Ishikawa (cell line): ENCODE results near the gene TJP1.

Experiments used
- CEBPB ChIP-seq: IDR thresholded peaks from 2 replicates; pipeline ENCODE4 v1.6.1; 2012
- CREB1 ChIP-seq: IDR thresholded peaks from 2 replicates; pipeline ENCODE4 v1.6.1; 2012; ENCODE audit warnings: low read depth
- EGR1 ChIP-seq: IDR thresholded peaks from 2 replicates; pipeline ENCODE4 v1.6.1; 2012
- EP300 ChIP-seq: IDR thresholded peaks from 2 replicates; pipeline ENCODE4 v1.6.1; 2012; ENCODE audit warnings: borderline replicate concordance
- FOXM1 ChIP-seq: IDR thresholded peaks from 2 replicates; pipeline ENCODE4 v1.6.1; 2012; ENCODE audit warnings: low read depth, borderline replicate concordance
- NFIC ChIP-seq: IDR thresholded peaks from 2 replicates; pipeline ENCODE4 v1.6.1; 2012
- RAD21 ChIP-seq: IDR thresholded peaks from 2 replicates; pipeline ENCODE4 v1.6.1; 2012; ENCODE audit warnings: low read depth
- TAF1 ChIP-seq: IDR thresholded peaks from 2 replicates; pipeline ENCODE4 v1.6.1; 2012; ENCODE audit warnings: low read depth, mild to moderate bottlenecking
- TCF12 ChIP-seq: IDR thresholded peaks from 2 replicates; pipeline ENCODE4 v1.6.1; 2012; ENCODE audit warnings: low read depth
- TEAD4 ChIP-seq: IDR thresholded peaks from 2 replicates; pipeline ENCODE4 v1.6.1; 2012
- YY1 ChIP-seq: IDR thresholded peaks from 2 replicates; pipeline ENCODE4 v1.6.1; 2012; ENCODE audit warnings: low read depth
- ZBTB7A ChIP-seq: IDR thresholded peaks from 2 replicates; pipeline ENCODE4 v1.6.1; 2012; ENCODE audit warnings: low read depth
- TF ChIP-seq, protein P1 (sequence below): IDR thresholded peaks from 2 replicates; pipeline ENCODE4 v1.6.1; 2012
- TF ChIP-seq, protein P2 (sequence below): IDR thresholded peaks from 2 replicates; pipeline ENCODE4 v1.6.1; 2012; ENCODE audit warnings: low read depth, mild to moderate bottlenecking
- TF ChIP-seq, protein P3 (sequence below): IDR thresholded peaks from 2 replicates; pipeline ENCODE4 v1.6.1; 2012

The TJP1 gene

DNA sequence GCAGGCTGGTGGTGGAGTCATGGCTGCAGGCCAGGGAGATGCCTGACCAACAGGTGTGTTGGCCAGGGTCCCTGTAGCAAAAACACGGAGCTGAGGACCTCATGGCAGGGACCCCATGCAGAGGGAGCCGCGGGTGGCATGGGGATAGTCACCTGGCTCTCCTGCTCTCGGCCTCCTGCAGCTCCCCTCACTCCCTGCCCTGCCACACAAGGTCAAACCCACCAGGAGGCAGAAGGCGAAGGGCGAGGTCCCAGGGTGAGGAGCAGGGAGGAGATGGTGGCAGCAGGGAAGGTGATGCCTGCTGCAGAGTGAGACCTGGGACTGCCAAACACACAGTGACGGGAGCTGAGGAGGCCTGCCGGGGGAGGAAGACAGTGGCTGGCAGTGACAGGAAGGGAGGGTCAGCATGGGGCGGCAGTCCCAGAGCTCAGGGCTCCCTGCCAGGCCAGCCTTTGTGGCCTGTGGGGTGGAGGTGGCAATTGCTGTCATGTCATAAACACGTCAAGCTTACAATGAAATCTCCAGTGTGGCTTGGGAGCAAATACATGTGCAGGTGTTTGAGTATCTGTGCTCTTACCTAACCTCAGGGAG, 144.3 kb downstream of the TJP1 start:
- TF ChIP-seq NFIC (peak; percentile 84), RAD21 (no peak), CREB1 (no peak), TEAD4 (peak; percentile 21; the same call in 1 of the 2 replicates), EGR1 (no peak), TCF12 (peak; percentile 89), CEBPB (no peak), FOXM1 (peak; percentile 51; the same call in 1 of the 2 replicates), ZBTB7A (no peak; the same call in 1 of the 2 replicates), EP300 (peak; percentile 71), TAF1 (no peak), YY1 (no peak; the same call in 1 of the 2 replicates)
- TF ChIP-seq, protein P1, sequence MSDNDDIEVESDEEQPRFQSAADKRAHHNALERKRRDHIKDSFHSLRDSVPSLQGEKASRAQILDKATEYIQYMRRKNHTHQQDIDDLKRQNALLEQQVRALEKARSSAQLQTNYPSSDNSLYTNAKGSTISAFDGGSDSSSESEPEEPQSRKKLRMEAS: 0 out of 2 replicates have a peak, but pooled peaks have one; percentile 43
- TF ChIP-seq, protein P2, sequence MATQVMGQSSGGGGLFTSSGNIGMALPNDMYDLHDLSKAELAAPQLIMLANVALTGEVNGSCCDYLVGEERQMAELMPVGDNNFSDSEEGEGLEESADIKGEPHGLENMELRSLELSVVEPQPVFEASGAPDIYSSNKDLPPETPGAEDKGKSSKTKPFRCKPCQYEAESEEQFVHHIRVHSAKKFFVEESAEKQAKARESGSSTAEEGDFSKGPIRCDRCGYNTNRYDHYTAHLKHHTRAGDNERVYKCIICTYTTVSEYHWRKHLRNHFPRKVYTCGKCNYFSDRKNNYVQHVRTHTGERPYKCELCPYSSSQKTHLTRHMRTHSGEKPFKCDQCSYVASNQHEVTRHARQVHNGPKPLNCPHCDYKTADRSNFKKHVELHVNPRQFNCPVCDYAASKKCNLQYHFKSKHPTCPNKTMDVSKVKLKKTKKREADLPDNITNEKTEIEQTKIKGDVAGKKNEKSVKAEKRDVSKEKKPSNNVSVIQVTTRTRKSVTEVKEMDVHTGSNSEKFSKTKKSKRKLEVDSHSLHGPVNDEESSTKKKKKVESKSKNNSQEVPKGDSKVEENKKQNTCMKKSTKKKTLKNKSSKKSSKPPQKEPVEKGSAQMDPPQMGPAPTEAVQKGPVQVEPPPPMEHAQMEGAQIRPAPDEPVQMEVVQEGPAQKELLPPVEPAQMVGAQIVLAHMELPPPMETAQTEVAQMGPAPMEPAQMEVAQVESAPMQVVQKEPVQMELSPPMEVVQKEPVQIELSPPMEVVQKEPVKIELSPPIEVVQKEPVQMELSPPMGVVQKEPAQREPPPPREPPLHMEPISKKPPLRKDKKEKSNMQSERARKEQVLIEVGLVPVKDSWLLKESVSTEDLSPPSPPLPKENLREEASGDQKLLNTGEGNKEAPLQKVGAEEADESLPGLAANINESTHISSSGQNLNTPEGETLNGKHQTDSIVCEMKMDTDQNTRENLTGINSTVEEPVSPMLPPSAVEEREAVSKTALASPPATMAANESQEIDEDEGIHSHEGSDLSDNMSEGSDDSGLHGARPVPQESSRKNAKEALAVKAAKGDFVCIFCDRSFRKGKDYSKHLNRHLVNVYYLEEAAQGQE: no peak
- TF ChIP-seq, protein P3, sequence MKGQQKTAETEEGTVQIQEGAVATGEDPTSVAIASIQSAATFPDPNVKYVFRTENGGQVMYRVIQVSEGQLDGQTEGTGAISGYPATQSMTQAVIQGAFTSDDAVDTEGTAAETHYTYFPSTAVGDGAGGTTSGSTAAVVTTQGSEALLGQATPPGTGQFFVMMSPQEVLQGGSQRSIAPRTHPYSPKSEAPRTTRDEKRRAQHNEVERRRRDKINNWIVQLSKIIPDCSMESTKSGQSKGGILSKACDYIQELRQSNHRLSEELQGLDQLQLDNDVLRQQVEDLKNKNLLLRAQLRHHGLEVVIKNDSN: no peak

DNA sequence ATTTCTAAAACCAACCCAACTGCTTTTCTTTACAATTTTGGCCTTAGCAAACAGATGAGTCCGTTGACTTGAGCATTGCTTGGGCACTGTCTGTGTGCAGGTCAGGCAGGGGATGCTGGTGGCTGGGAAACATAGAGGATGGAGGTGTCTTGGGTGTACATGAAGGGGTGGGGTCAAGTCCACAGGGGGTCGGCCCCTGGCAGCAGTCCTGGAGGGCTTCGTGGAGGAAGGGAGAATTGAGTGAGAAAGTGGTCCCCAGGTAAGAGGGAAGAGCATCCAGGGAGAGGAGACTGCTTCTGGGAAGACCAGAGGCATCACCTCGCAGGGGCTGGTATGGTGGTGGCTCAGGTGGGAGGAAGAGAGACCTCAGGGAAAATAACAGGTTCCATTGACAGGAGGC, 144.8 kb downstream of the TJP1 start:
- 0 out of 2 replicates have a peak, but pooled peaks have one; percentile 2 for TF ChIP-seq ZBTB7A
- TF ChIP-seq TAF1: no peak

DNA sequence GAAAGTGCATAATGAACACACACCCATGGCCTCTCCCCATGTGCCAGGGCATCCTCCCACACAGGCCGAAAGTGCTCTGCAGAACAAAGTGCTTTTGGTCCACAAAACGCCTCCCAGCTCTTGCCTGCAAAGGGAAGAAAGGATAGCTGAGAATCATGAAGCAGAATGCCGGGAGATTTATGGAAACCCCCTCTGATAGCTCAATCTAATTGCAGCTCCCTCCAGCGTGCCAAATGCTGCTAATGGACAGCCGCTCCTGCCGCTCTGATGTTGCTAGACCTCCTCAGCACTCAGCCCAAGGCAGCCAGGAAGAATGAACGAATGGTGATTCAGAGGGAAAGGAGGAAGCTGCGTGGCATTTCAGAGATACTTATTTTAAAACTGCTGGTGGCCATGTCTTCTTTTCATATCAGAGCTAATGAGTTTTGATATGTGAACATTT, 145.3 kb downstream of the TJP1 start:
- TF ChIP-seq, protein P2: no peak
- no peak for TF ChIP-seq TEAD4
- TF ChIP-seq, protein P1: no peak

DNA sequence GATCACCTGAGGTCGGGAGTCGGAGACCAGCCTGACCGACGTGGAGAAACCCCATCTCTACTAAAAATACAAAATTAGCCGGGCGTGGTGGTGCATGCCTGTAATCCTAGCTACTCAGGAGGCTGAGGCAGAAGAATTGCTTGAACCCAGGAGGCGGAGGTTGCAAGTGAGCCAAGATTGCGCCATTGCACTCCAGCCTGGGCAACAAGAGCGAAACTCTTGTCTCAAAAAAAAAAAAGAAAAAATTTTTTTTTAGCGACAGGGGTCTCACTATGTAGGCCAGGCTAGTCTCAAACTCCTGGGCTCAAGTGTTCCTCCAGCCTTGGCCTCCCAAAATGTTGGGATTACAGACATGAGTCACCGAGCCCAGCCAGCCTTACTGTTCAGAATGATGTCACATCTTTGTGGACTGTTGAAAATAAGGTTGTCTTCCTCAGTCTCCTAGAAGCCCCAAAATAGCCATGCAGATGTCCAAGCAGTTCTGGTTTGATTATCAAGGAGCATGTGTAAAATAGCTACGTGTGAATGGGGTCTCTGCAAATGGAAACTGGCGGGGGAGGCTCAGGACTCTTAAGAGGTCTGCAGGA, 145.8 kb downstream of the TJP1 start:
- TF ChIP-seq CEBPB: peak; percentile 47; the same call in 1 of the 2 replicates
- 0 out of 2 replicates have a peak, but pooled peaks have one; percentile 4 for TF ChIP-seq TCF12

DNA sequence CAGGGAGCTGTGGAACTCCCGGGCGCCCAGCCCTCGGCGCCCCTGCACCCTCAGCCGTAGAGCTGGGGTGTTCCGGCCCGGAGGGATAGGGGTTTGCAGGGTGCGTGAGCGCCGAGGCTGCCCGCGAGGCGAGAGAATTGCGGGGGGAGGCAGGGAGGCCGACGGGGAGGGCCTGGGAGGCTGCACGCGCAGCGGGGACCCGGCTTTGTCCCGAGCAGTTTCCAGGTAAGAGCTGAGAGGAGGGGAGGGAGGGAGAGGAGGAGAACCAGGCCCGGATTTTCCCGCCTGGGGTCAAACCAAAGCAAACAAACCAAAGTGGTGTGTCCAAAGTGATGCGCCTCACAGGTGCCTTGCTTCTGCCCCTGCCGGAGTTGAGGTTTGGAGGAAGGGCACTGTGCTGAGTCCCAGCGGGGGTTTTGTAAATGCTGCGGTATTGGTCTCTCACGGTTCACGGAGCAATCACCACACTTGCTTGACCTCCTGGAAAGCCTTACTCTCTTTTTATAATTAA, 146.4 kb downstream of the TJP1 start:
- TF ChIP-seq YY1 (no peak), RAD21 (no peak), NFIC (peak; percentile 44; the same call in 1 of the 2 replicates), TCF12 (peak; percentile 87), FOXM1 (0 out of 2 replicates have a peak, but pooled peaks have one; percentile 29), EP300 (peak; percentile 43; the same call in 1 of the 2 replicates)
- TF ChIP-seq, protein P3: no peak

DNA sequence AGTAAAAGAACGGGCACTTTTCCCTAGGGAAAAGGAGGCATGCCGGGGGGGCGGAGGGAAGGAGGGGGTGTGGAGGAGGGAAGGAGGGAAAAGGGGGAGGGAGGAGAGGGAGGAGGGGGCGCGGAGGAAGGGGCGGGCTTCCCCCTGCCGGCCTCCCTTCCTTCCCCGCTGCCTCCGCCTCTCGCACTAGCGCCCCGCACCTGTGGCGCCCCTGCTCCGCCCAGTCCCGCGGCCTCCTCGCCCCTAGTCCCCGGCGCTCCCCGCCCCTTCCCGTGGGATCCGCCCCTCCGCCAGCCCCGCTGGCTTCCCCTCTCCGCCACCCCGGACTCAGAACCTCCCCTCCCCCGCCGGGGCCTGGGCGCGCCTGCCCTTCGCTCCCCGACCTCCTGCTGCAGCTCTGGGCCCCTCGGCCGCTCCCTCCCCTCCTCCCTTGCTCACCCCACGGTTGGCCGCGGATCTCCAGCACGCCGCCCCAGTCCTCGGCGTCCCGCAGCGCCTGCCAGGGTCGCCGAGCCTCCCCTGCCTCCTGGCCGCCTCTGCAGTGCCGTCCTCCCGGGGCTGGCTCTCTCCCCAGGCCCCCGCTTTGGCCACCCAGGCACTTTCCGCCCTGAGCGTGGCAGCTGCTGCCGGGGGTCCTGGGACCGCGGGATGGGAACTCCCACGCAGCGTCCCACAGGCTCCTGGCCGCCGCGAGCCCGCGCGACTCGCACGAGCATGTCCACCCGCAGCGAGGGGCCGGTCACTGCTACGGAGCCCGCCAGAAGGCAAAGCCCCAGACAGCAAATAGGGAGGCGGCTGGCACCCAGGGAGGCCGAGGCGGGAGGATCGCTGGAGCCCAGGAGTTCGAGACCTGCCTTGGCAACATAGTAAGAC, 147.4 kb downstream of the TJP1 start:
- TF ChIP-seq CREB1: no peak
- TF ChIP-seq TAF1: no peak
- TF ChIP-seq EGR1: no peak; the same call in 1 of the 2 replicates
- no peak for TF ChIP-seq RAD21
- TF ChIP-seq, protein P2: no peak
- TF ChIP-seq FOXM1: no peak
- no peak for TF ChIP-seq CEBPB
- peak; percentile 82 for TF ChIP-seq ZBTB7A
- TF ChIP-seq, protein P1: no peak; the same call in 1 of the 2 replicates
- TF ChIP-seq, protein P3: no peak
- peak; percentile 20; the same call in 1 of the 2 replicates for TF ChIP-seq EP300
- peak; percentile 38; the same call in 1 of the 2 replicates for TF ChIP-seq TCF12
- TF ChIP-seq YY1: no peak
- no peak; the same call in 1 of the 2 replicates for TF ChIP-seq NFIC
- TF ChIP-seq TEAD4: no peak
